Peyer's patch (tissue), 4 donors: Measurements from ENCODE around the gene LIMCH1. TPM values are rescaled to one million over a fixed set of nuclear protein-coding genes. Genes with fewer than 3 reads are reported as not detected.
"Not testable (repeated sequence)": the region's sequence is repeated elsewhere in the genome, so short reads cannot be mapped to it uniquely, and the experiment has no call there.

Experiments
- DNase-seq, 3 donors: peaks; one replicate each; pipeline ENCODE4 v3.0.0-alpha.2; 2017 to 2019
- H3K27ac ChIP-seq, 4 donors: fragments of 200-600 bp; sonication (generic); one replicate each; pipeline ENCODE4 v1.5.1; 2016 to 2019
- H3K27me3 ChIP-seq, 2 donors: fragments of 200-600 bp; sonication (generic); one replicate each; pipeline ENCODE4 v1.5.1; 2019
- H3K36me3 ChIP-seq, 3 donors: fragments of 200-600 bp; sonication (generic); one replicate each; pipeline ENCODE4 v1.5.1; 2016 to 2019
- H3K4me1 ChIP-seq, 4 donors: fragments of 200-600 bp; sonication (generic); one replicate each; pipeline ENCODE4 v1.5.1; 2016 to 2019
- H3K4me3 ChIP-seq, 4 donors: fragments of 200-600 bp; sonication (generic); 1 replicate in 3 of 4; 2 replicates in 1 of 4; pipeline ENCODE4 v1.5.1; 2016 to 2019; ENCODE audit warnings: mild to moderate bottlenecking in 1 of 4
- H3K9me3 ChIP-seq, 4 donors: fragments of 200-600 bp; sonication (generic); one replicate each; pipeline ENCODE4 v1.5.1; 2016 to 2019; ENCODE audit warnings: mild to moderate bottlenecking in 1 of 4
- CTCF ChIP-seq, 6 experiments: fragments of 450-650 bp in 4 of 6; fragments of 200-600 bp in 2 of 6; sonication (generic) in 1 of 6; IDR thresholded peaks; one replicate each; pipeline ENCODE4 v1.5.1; 2017 to 2019; ENCODE audit warnings: antibody characterized with exemption in 6 of 6, mild to moderate bottlenecking in 3 of 6, moderate library complexity in 1 of 6
- POLR2A ChIP-seq, 2 donors: fragments of 450-650 bp; IDR thresholded peaks; one replicate each; pipeline ENCODE4 v1.5.1; 2017; ENCODE audit warnings: antibody characterized with exemption in 2 of 2, mild to moderate bottlenecking in 2 of 2, moderate library complexity in 2 of 2
- total RNA-seq, 4 donors: library from RNA; depleted of rRNA; stranded (reverse); fragments of >200 nt; gene quantifications; one replicate each; pipeline ENCODE4 v1.1.0, GENCODE V29; 2016

Gene LIMCH1
- total RNA-seq, 4 donors from 2014 or later, result 11.1 to 56.9 (median 20.4) TPM

- H3K27me3 ChIP-seq, result no peaks in the 10 kb centered on the region
- TF ChIP-seq POLR2A (IDR thresholded peaks at IDR 0.05) (no peak), CTCF (IDR thresholded peaks at IDR 0.05) (no peak)
- H3K9me3 ChIP-seq, result no peaks in the 10 kb centered on the region
- H3K4me3 ChIP-seq, result no peak overlapping the region
- no peak overlapping the region for H3K27ac ChIP-seq
- H3K4me1 ChIP-seq, result no peaks in the 10 kb centered on the region
- no peaks in the 10 kb centered on the region for H3K36me3 ChIP-seq
- DNase-seq, result no peak
Observed at GRCh38 chr4:41731569-41732126, 193.7 kb downstream of the LIMCH1 start.

- no peaks in the 10 kb centered on the region for H3K27me3 ChIP-seq
- H3K4me1 ChIP-seq, result no peaks in the 10 kb centered on the region
- no peaks in the 10 kb centered on the region for H3K9me3 ChIP-seq
- no peaks in the 10 kb centered on the region for H3K36me3 ChIP-seq
- no peak for DNase-seq
- H3K27ac ChIP-seq, result no peak overlapping the region
- TF ChIP-seq POLR2A (IDR thresholded peaks at IDR 0.05) (no peak), CTCF (IDR thresholded peaks at IDR 0.05) (no peak)
- H3K4me3 ChIP-seq, result no peak overlapping the region
Observed at GRCh38 chr4:41734371-41734770, 196.4 kb downstream of the LIMCH1 start.

DNA sequence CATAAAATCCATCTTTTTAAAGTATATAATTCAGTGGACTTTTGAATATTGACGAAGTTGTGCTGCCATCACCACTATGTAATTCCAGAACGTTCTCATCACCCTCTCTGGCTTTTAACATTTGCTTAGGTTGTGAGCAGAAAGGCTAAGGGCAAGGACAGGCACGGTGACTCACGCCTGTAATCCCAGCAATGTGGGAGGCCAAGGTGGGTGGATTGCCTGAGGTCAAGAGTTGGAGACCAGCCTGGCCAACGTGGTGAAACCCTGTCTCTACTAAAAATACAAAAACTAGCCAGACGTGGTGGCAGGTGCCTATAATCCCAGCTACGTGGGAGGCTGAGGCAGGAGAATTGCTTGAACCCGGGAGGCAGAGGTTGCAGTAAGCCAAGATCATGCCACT is 199.5 kb downstream of the LIMCH1 start:
- H3K4me3 ChIP-seq, H3K9me3 ChIP-seq, H3K27me3 ChIP-seq, H3K4me1 ChIP-seq, DNase-seq, H3K36me3 ChIP-seq, H3K27ac ChIP-seq: not testable (repeated sequence)

- Histone ChIP-seq H3K4me3 (no peak overlapping the region), H3K36me3 (no peaks in the 10 kb centered on the region), H3K9me3 (no peaks in the 10 kb centered on the region), H3K4me1 (no peaks in the 10 kb centered on the region), H3K27me3 (peaks cover 0 to 7% of the 10 kb centered on the region in 2 donors), H3K27ac (no peak overlapping the region)
- no peak for DNase-seq
- TF ChIP-seq CTCF (IDR thresholded peaks at IDR 0.05) (no peak), POLR2A (IDR thresholded peaks at IDR 0.05) (no peak)
Observed at GRCh38 chr4:41741354-41741753, 203.4 kb downstream of the LIMCH1 start.

GRCh38 chr4:41744572-41745291 is 206.8 kb downstream of the LIMCH1 start:
- H3K27ac ChIP-seq, result no peak overlapping the region
- TF ChIP-seq POLR2A (IDR thresholded peaks at IDR 0.05) (no peak), CTCF (IDR thresholded peaks at IDR 0.05) (no peak)
- H3K36me3 ChIP-seq, result no peaks in the 10 kb centered on the region
- H3K4me1 ChIP-seq, result no peaks in the 10 kb centered on the region
- DNase-seq, result no peak
- no peak overlapping the region for H3K4me3 ChIP-seq
- H3K9me3 ChIP-seq, result no peaks in the 10 kb centered on the region
- peaks cover 0 to 30% of the 10 kb centered on the region in 2 donors for H3K27me3 ChIP-seq

GRCh38 chr4:41745292-41746024 is 207.5 kb downstream of the LIMCH1 start:
- TF ChIP-seq CTCF (IDR thresholded peaks at IDR 0.05) (no peak), POLR2A (IDR thresholded peaks at IDR 0.05) (no peak)
- Histone ChIP-seq H3K4me1 (no peaks in the 10 kb centered on the region), H3K4me3 (no peak overlapping the region), H3K36me3 (no peaks in the 10 kb centered on the region), H3K27ac (no peak overlapping the region), H3K27me3 (peaks cover 0 to 35% of the 10 kb centered on the region in 2 donors), H3K9me3 (no peaks in the 10 kb centered on the region)
- no peak for DNase-seq
